Spleen (tissue), 11 donors: Measurements from ENCODE around the gene TDRD12. TPM values are rescaled to one million over a fixed set of nuclear protein-coding genes. Genes with fewer than 3 reads are reported as not detected.
"Not testable (repeated sequence)": the region's sequence is repeated elsewhere in the genome, so short reads cannot be mapped to it uniquely, and the experiment has no call there.

ENCODE experiments used
- DNase-seq: peaks from one replicate; pipeline ENCODE4 v3.0.0-alpha.2; 2020
- H3K27ac ChIP-seq, 8 donors: fragments of 200-600 bp; sonication (generic) in 7 of 8; 1 replicate in 4 of 8; 2 replicates in 4 of 8; pipeline versions ENCODE4 v1.5.0 to v1.8.0; 2016 to 2021; ENCODE audit warnings: inconsistent platforms in 4 of 8, mild to moderate bottlenecking in 4 of 8, moderate library complexity in 1 of 8
- H3K27me3 ChIP-seq, 7 donors: fragments of 200-600 bp; sonication (generic) in 6 of 7; replicated peaks in 1 of 7; 1 replicate in 4 of 7; 2 replicates in 3 of 7; pipeline versions ENCODE4 v1.5.0 to v1.8.0; 2016 to 2021; ENCODE audit warnings: inconsistent platforms in 3 of 7, mild to moderate bottlenecking in 1 of 7
- H3K36me3 ChIP-seq, 6 donors: fragments of 200-600 bp; sonication (generic) in 5 of 6; 1 replicate in 4 of 6; 2 replicates in 2 of 6; pipeline versions ENCODE4 v1.5.0 to v1.8.0; 2016 to 2021; ENCODE audit warnings: inconsistent platforms in 2 of 6
- H3K4me1 ChIP-seq, 6 donors: fragments of 200-600 bp; sonication (generic) in 5 of 6; 1 replicate in 3 of 6; 2 replicates in 3 of 6; pipeline versions ENCODE4 v1.5.0 to v1.8.0; 2016 to 2021; ENCODE audit warnings: inconsistent platforms in 3 of 6
- H3K4me3 ChIP-seq, 8 donors: fragments of 200-600 bp; sonication (generic) in 7 of 8; 1 replicate in 4 of 8; 2 replicates in 4 of 8; pipeline versions ENCODE4 v1.5.0 to v1.8.0; 2016 to 2021; ENCODE audit warnings: inconsistent platforms in 4 of 8, mild to moderate bottlenecking in 4 of 8, moderate library complexity in 2 of 8
- H3K9me3 ChIP-seq, 8 donors: fragments of 200-600 bp; sonication (generic) in 7 of 8; 1 replicate in 4 of 8; 2 replicates in 4 of 8; pipeline versions ENCODE4 v1.5.0 to v1.8.0; 2016 to 2021; ENCODE audit warnings: inconsistent platforms in 4 of 8
- CTCF ChIP-seq, 11 experiments: fragments of 200-600 bp in 7 of 11; fragments of 450-650 bp in 4 of 11; sonication (generic) in 4 of 11; IDR thresholded peaks in 8 of 11; conservative IDR thresholded peaks in 3 of 11; 1 replicate in 7 of 11; 2 replicates in 4 of 11; pipeline versions ENCODE4 v1.4.0 to v1.8.0; 2016 to 2021; ENCODE audit warnings: antibody characterized with exemption in 11 of 11, inconsistent platforms in 4 of 11, mild to moderate bottlenecking in 1 of 11
- POLR2A ChIP-seq, 3 donors: fragments of 450-650 bp; IDR thresholded peaks; one replicate each; pipeline ENCODE4 v1.5.1; 2017; ENCODE audit warnings: antibody characterized with exemption in 3 of 3, mild to moderate bottlenecking in 1 of 3
- POLR2AphosphoS5 ChIP-seq, 3 donors: sonication (generic); formaldehyde crosslinking; IDR thresholded peaks; one replicate each; pipeline ENCODE4 v1.5.1; 2017; ENCODE audit warnings: antibody characterized with exemption in 3 of 3
- WGBS, 5 donors: extraction: QIAGEN DNeasy Blood & Tissue Kit in 3 of 5; methylation state at CpG; one replicate each; pipeline versions ENCODE4 v1.1.5 to v1.1.7; 2013 to 2018; 5-methylcytosine and 5-hydroxymethylcytosine counted together
- intact Hi-C: fragments of 100-400 bp; cut with DNase I; formaldehyde crosslinking; loops from one replicate; pipeline ENCODE4 v1.15.0; 2023; ENCODE audit warnings: low total_unique reads
- polyA plus RNA-seq, 3 donors: library from polyadenylated mRNA; stranded (reverse); fragments of 200-250 nt; gene quantifications; one replicate each; pipeline ENCODE4 v1.2.1, GENCODE V29; 2013
- total RNA-seq, 7 donors: library from RNA; depleted of rRNA in 3 of 7; stranded (reverse); fragments of >200 nt in 3 of 7; fragmentation: NEBNext Ultra II Directional in 4 of 7; extraction: Animal tissue kit (Norgen Biotek cat#: 25700) in 4 of 7; gene quantifications; one replicate each; pipeline versions ENCODE4 v1.1.0 to v1.2.1, GENCODE V29; 2016 to 2021
- donor health status: healthy with polysubstance abuse.
- donor health status: DM: no; HTN: no; CAD: no; lungs with moderate emphysema.
- donor health status: DM: no; HTN: no; CAD: no.
- donor health status: Bipolar disorder and iron deficiency.
- donor health status: healthy.
- donor health status: DM: no; HTN: no; CAD: no.
- donor health status: DM: yes; HTN: yes; CAD: no.

The TDRD12 gene
- total and polyA plus RNA-seq, 10 donors, result 0.03 to 4.3 (median 0.33) TPM; not detected in 4

- DNase-seq, result no peak
- Histone ChIP-seq H3K27me3 (no peaks in the 10 kb centered on the region), H3K9me3 (peaks cover 0 to 27% (median 21%) of the 10 kb centered on the region in 8 donors), H3K27ac (no peak overlapping the region), H3K4me1 (no peaks in the 10 kb centered on the region), H3K4me3 (no peak overlapping the region), H3K36me3 (peaks cover 0 to 10% (median 0%) of the 10 kb centered on the region in 6 donors)
- 71 to 83% (median 74%) methylated on average over 7 of the region's 7 CpGs for WGBS, 5 donors
- no peak for TF ChIP-seq CTCF (IDR thresholded peaks at IDR 0.05 in 8 of 11, conservative IDR thresholded peaks at IDR 0.05 in 3 of 11)
- intact Hi-C loops, result no loop called here
Measured at GRCh38 chr19:32837531-32837930, 118.0 kb downstream of the TDRD12 start.

- peaks cover 0 to 27% (median 21%) of the 10 kb centered on the region in 8 donors for H3K9me3 ChIP-seq
- TF ChIP-seq CTCF (IDR thresholded peaks at IDR 0.05 in 8 of 11, conservative IDR thresholded peaks at IDR 0.05 in 3 of 11) (no peak), POLR2A (IDR thresholded peaks at IDR 0.05) (no peak), POLR2AphosphoS5 (IDR thresholded peaks at IDR 0.05) (no peak)
- DNase-seq, result no peak
- WGBS, 5 donors, result 69 to 92% (median 88%) methylated on average over 8 of the region's 8 CpGs
- intact Hi-C loops, result no loop called here
- no peak overlapping the region for H3K27ac ChIP-seq
- H3K27me3 ChIP-seq, result no peaks in the 10 kb centered on the region
- no peaks in the 10 kb centered on the region for H3K4me1 ChIP-seq
- no peak overlapping the region for H3K4me3 ChIP-seq
- peaks cover 0 to 10% (median 0%) of the 10 kb centered on the region in 6 donors for H3K36me3 ChIP-seq
Measured at GRCh38 chr19:32842061-32842460, 122.5 kb downstream of the TDRD12 start.

- TF ChIP-seq POLR2AphosphoS5 (IDR thresholded peaks at IDR 0.05) (no peak), CTCF (IDR thresholded peaks at IDR 0.05 in 8 of 11, conservative IDR thresholded peaks at IDR 0.05 in 3 of 11) (no peak), POLR2A (IDR thresholded peaks at IDR 0.05) (no peak)
- Histone ChIP-seq H3K27ac (no peak overlapping the region), H3K36me3 (peaks cover 0 to 10% (median 0%) of the 10 kb centered on the region in 6 donors), H3K4me1 (no peaks in the 10 kb centered on the region), H3K4me3 (no peak overlapping the region), H3K27me3 (no peaks in the 10 kb centered on the region), H3K9me3 (peaks cover 0 to 24% (median 20%) of the 10 kb centered on the region in 8 donors)
- intact Hi-C loops, result no loop called here
- no peak for DNase-seq
- 83 to 96% (median 95%) methylated on average over 15 to 19 of the region's 19 CpGs for WGBS, 5 donors
Measured at GRCh38 chr19:32843716-32844245, 124.2 kb downstream of the TDRD12 start.

- H3K27me3 ChIP-seq, intact Hi-C loops, H3K36me3 ChIP-seq, H3K9me3 ChIP-seq, DNase-seq, H3K4me1 ChIP-seq, H3K27ac ChIP-seq, H3K4me3 ChIP-seq: not testable (repeated sequence)
- WGBS, 5 donors, result 17% methylated on average over 1 of the region's 2 CpGs; no CpG with 5 or more reads in 4 of the 5 donors
Measured at GRCh38 chr19:32848035-32848434, 128.5 kb downstream of the TDRD12 start.

- H3K27ac ChIP-seq, result no peak overlapping the region
- no peaks in the 10 kb centered on the region for H3K36me3 ChIP-seq
- H3K4me1 ChIP-seq, result no peaks in the 10 kb centered on the region
- DNase-seq, result no peak
- no peaks in the 10 kb centered on the region for H3K9me3 ChIP-seq
- TF ChIP-seq POLR2A (IDR thresholded peaks at IDR 0.05), result no peak
- no peak for TF ChIP-seq CTCF (IDR thresholded peaks at IDR 0.05 in 8 of 11, conservative IDR thresholded peaks at IDR 0.05 in 3 of 11)
- no peak for TF ChIP-seq POLR2AphosphoS5 (IDR thresholded peaks at IDR 0.05)
- 81 to 92% (median 90%) methylated on average over 6 of the region's 6 CpGs for WGBS, 5 donors
- H3K4me3 ChIP-seq, result no peak overlapping the region
- intact Hi-C loops, result no loop called here
- H3K27me3 ChIP-seq, result no peaks in the 10 kb centered on the region
Measured at GRCh38 chr19:32852216-32852615, 132.6 kb downstream of the TDRD12 start.

- WGBS, 5 donors, result 91 to 95% (median 94%) methylated on average over 7 of the region's 7 CpGs
- H3K36me3 ChIP-seq, intact Hi-C loops, H3K27ac ChIP-seq, H3K9me3 ChIP-seq, H3K4me3 ChIP-seq, DNase-seq, H3K27me3 ChIP-seq, H3K4me1 ChIP-seq: not testable (repeated sequence)
Measured at GRCh38 chr19:32856818-32857217, 137.3 kb downstream of the TDRD12 start.
